WERI-Rb-1 (cell line): Measurements from ENCODE around the gene TNFSF11.

Source experiments
- DNase-seq: peaks from one replicate; pipeline ENCODE4 v3.0.0-alpha.2; 2020
- H3K27ac ChIP-seq: fragments of 250-450 bp; sonication (Bioruptor Pico); 2 replicates; pipeline ENCODE4 v1.5.1; 2020; ENCODE audit warnings: mild to moderate bottlenecking, moderate library complexity
- H3K27me3 ChIP-seq: fragments of 250-450 bp; sonication (Bioruptor Pico); 2 replicates; pipeline ENCODE4 v1.5.1; 2021; ENCODE audit warnings: mild to moderate bottlenecking, low read depth, moderate library complexity; ENCODE audit not compliant: insufficient read depth, severe bottlenecking
- H3K36me3 ChIP-seq: fragments of 250-450 bp; sonication (Bioruptor Pico); 2 replicates; pipeline ENCODE4 v1.5.1; 2020; ENCODE audit warnings: mild to moderate bottlenecking, moderate library complexity
- H3K4me3 ChIP-seq: 2 replicates; pipeline ENCODE4 v1.5.1; 2011; ENCODE audit warnings: low read depth, mild to moderate bottlenecking, control low read depth, low read length
- H3K9me3 ChIP-seq: fragments of 250-450 bp; sonication (Bioruptor Pico); 2 replicates; pipeline ENCODE4 v1.5.1; 2021; ENCODE audit warnings: mild to moderate bottlenecking, moderate library complexity; ENCODE audit not compliant: severe bottlenecking
- CTCF ChIP-seq: IDR thresholded peaks from 2 replicates; pipeline ENCODE4 v1.5.1; 2011; ENCODE audit warnings: low read depth, mild to moderate bottlenecking, control low read depth, inconsistent platforms, low read length

Gene TNFSF11

GRCh38 chr13:42574011-42574410, at the start of gene TNFSF11:
TSS of gene TNFSF11 (plus strand) at chr13:42574152. CDS start at chr13:42574304, 152 bp downstream.
- Histone ChIP-seq H3K36me3 (no peaks in the 10 kb centered on the region), H3K27me3 (no peaks in the 10 kb centered on the region), H3K27ac (no peak within 1 kb of the TSS), H3K9me3 (no peaks in the 10 kb centered on the region), H3K4me3 (no peak within 1 kb of the TSS)
- DNase-seq = no peak
- no peak for TF ChIP-seq CTCF

- no peak overlapping the region for H3K27ac ChIP-seq
- no peaks in the 10 kb centered on the region for H3K36me3 ChIP-seq
- TF ChIP-seq CTCF = no peak
- no peaks in the 10 kb centered on the region for H3K27me3 ChIP-seq
- H3K4me3 ChIP-seq = no peak overlapping the region
- no peaks in the 10 kb centered on the region for H3K9me3 ChIP-seq
- DNase-seq = no peak
Observed at GRCh38 chr13:42524487-42525034, 49.4 kb upstream of the TNFSF11 start.

- no peak for DNase-seq
Observed at GRCh38 chr13:42525035-42525504, 48.9 kb upstream of the TNFSF11 start.

GRCh38 chr13:42526276-42526675, 47.7 kb upstream of the TNFSF11 start:
- Histone ChIP-seq H3K4me3 (no peak overlapping the region), H3K27me3 (no peaks in the 10 kb centered on the region), H3K27ac (no peak overlapping the region), H3K9me3 (no peaks in the 10 kb centered on the region), H3K36me3 (no peaks in the 10 kb centered on the region)
- DNase-seq = no peak
- TF ChIP-seq CTCF = no peak

More at GRCh38 chr13:42525035-42525504, 48.9 kb upstream of the TNFSF11 start:
- Histone ChIP-seq H3K4me3 (no peak overlapping the region), H3K9me3 (no peaks in the 10 kb centered on the region), H3K27ac (no peak overlapping the region), H3K36me3 (no peaks in the 10 kb centered on the region), H3K27me3 (no peaks in the 10 kb centered on the region)
- no peak for TF ChIP-seq CTCF

GRCh38 chr13:42526804-42527203, 47.1 kb upstream of the TNFSF11 start:
- no peak overlapping the region for H3K27ac ChIP-seq
- H3K4me3 ChIP-seq = no peak overlapping the region
- no peaks in the 10 kb centered on the region for H3K36me3 ChIP-seq
- no peak for DNase-seq
- no peak for TF ChIP-seq CTCF
- H3K27me3 ChIP-seq = no peaks in the 10 kb centered on the region
- H3K9me3 ChIP-seq = no peaks in the 10 kb centered on the region
